GM19395 (cell line): ENCODE results near the gene TTC34.
"Not testable (repeated sequence)": the region's sequence is repeated elsewhere in the genome, so short reads cannot be mapped to it uniquely, and the experiment has no call there.

Source experiments
- ATAC-seq: cut with Tn5 transposase; IDR thresholded peaks from one replicate; pipeline ENCODE4 v1.9.1; 2021; ENCODE audit warnings: mild to moderate bottlenecking, moderate library complexity; ENCODE audit not compliant: unreplicated experiment

Gene TTC34

GRCh38 chr1:2684878-2685277, 116.6 kb downstream of the TTC34 start:
- ATAC-seq: not testable (repeated sequence)

- not testable (repeated sequence) for ATAC-seq
These were observed 117.5 kb downstream of the TTC34 start for GRCh38 chr1:2684000-2684399.

- ATAC-seq: not testable (repeated sequence)
These were observed 118.2 kb downstream of the TTC34 start for GRCh38 chr1:2683321-2683741.

- not testable (repeated sequence) for ATAC-seq
These were observed 118.6 kb downstream of the TTC34 start for GRCh38 chr1:2682879-2683278.

GRCh38 chr1:2676726-2677125, 124.8 kb downstream of the TTC34 start:
- ATAC-seq: not testable (repeated sequence)

- ATAC-seq: not testable (repeated sequence)
These were observed 129.8 kb downstream of the TTC34 start for GRCh38 chr1:2671656-2672055.

GRCh38 chr1:2659806-2660205, 141.7 kb downstream of the TTC34 start:
- ATAC-seq: not testable (repeated sequence)

GRCh38 chr1:2657909-2658308, 143.6 kb downstream of the TTC34 start:
- ATAC-seq: not testable (repeated sequence)

GRCh38 chr1:2657124-2657523, 144.4 kb downstream of the TTC34 start:
- not testable (repeated sequence) for ATAC-seq

GRCh38 chr1:2655598-2656434, 145.7 kb downstream of the TTC34 start:
- not testable (repeated sequence) for ATAC-seq

- ATAC-seq: not testable (repeated sequence)
These were observed 147.0 kb downstream of the TTC34 start for GRCh38 chr1:2654443-2654948.

GRCh38 chr1:2653741-2654442, 147.6 kb downstream of the TTC34 start:
- not testable (repeated sequence) for ATAC-seq

GRCh38 chr1:2652926-2653571, 148.4 kb downstream of the TTC34 start:
- ATAC-seq: not testable (repeated sequence)

GRCh38 chr1:2652152-2652925, 149.2 kb downstream of the TTC34 start:
- not testable (repeated sequence) for ATAC-seq

GRCh38 chr1:2650967-2651645, 150.4 kb downstream of the TTC34 start:
- ATAC-seq: no peak

GRCh38 chr1:2646837-2647236, 154.7 kb downstream of the TTC34 start:
- no peak for ATAC-seq

GRCh38 chr1:2645776-2646175, 155.7 kb downstream of the TTC34 start:
- no peak for ATAC-seq

- no peak for ATAC-seq
These were observed 156.3 kb downstream of the TTC34 start for GRCh38 chr1:2645143-2645542.

- ATAC-seq: no peak
These were observed 156.8 kb downstream of the TTC34 start for GRCh38 chr1:2644591-2645101.

- no peak for ATAC-seq
These were observed 157.3 kb downstream of the TTC34 start for GRCh38 chr1:2644171-2644570.
